ENCODE data around the gene OLFM2. TPM values are rescaled to one million over a fixed set of nuclear protein-coding genes. Genes with fewer than 3 reads are reported as not detected.

The OLFM2 gene
- total and polyA plus RNA-seq, 9 donors: 3.9 to 19.3 (median 13.0) TPM

DNA sequence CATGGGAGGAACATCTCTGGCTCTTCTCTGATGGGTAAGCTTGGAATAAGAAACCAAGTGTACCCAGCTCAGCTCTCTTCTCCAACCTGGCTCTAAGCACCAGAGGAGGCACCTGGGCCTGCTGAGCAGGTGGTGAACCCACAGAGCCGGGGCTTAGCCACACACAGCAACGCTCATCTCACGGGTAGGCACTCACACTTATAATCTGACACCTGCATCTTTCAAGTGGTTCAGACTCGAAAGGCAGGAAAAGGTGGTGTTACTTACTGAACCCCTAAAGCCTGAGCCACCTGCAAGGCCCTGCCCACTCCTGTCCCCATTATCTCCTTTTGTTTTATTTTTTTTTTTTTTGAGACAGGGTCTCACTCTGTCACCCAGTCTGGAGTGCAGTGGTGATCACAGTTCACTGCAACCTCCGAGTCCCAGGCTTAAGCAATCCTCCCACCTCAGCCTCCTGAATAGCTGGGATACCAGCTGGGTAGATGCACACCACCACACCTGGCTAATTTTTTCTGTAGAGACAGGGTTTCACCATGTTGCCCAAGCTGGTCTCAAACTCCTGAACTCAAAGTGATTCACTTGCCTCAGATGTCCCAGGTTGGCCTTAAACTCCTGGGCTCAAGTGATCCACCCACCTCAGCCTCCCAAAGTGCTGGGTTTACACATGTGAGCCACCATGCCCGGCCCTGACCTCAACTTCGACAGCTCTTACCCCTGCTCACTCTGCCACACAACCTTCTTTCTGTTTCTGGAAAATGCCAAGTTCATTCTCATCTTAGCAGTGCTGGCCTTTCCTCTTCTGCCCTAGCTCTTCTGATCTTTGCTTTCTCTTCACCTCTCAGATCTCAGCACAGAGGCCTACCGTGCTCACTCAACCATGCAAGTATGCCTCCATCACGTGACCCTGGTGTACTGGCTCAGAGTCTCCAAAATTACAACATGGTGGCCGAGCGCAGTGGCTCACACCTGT lies 127.2 kb downstream of the OLFM2 start:
- no peak overlapping the region for H3K27ac ChIP-seq
- intact Hi-C loops (cut with DNase I): loop anchor here in 1 of 4 donors (10.0 kb wide), 1 partner anchor 604 kb away; no protein-coding TSS in a partner anchor
- DNase-seq: no peak
- no peaks in the 10 kb centered on the region for H3K36me3 ChIP-seq
- no peaks in the 10 kb centered on the region for H3K9me3 ChIP-seq
- WGBS, 3 donors: 88 to 90% (median 89%) methylated on average over 11 of the region's 11 CpGs
- no peak for TF ChIP-seq POLR2A (IDR thresholded peaks at IDR 0.05)
- TF ChIP-seq, protein P1, sequence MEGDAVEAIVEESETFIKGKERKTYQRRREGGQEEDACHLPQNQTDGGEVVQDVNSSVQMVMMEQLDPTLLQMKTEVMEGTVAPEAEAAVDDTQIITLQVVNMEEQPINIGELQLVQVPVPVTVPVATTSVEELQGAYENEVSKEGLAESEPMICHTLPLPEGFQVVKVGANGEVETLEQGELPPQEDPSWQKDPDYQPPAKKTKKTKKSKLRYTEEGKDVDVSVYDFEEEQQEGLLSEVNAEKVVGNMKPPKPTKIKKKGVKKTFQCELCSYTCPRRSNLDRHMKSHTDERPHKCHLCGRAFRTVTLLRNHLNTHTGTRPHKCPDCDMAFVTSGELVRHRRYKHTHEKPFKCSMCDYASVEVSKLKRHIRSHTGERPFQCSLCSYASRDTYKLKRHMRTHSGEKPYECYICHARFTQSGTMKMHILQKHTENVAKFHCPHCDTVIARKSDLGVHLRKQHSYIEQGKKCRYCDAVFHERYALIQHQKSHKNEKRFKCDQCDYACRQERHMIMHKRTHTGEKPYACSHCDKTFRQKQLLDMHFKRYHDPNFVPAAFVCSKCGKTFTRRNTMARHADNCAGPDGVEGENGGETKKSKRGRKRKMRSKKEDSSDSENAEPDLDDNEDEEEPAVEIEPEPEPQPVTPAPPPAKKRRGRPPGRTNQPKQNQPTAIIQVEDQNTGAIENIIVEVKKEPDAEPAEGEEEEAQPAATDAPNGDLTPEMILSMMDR (IDR thresholded peaks at IDR 0.05): no peak
- TF ChIP-seq EP300 (IDR thresholded peaks at IDR 0.05): no peak
- H3K4me3 ChIP-seq: no peak overlapping the region
- H3K4me1 ChIP-seq (ENCODE audit: insufficient read depth): no peaks in the 10 kb centered on the region
- H3K27me3 ChIP-seq: no peaks in the 10 kb centered on the region

DNA sequence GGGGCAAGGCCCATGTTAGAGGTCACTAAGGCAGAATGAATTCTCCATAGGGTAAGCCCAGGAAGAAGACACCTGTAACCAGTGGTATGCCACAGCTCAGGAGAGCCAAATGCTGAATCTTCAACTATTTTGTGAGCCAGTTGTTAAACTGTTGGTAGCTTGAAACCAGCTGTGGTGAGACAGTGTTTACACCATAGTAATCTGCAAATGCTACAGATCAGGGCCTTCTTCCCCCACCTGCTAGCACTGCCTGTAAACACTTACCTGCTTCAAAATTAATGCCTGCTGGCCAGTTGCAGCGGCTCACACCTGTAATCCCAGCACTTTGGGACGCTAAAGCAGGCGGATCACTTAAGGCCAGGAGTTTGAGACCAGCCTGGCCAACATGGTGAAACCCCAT lies 129.5 kb downstream of the OLFM2 start:
- no peaks in the 10 kb centered on the region for H3K36me3 ChIP-seq
- TF ChIP-seq EP300 (IDR thresholded peaks at IDR 0.05): no peak
- no peak for TF ChIP-seq POLR2A (IDR thresholded peaks at IDR 0.05)
- TF ChIP-seq, protein P1 (IDR thresholded peaks at IDR 0.05): no peak
- intact Hi-C loops (cut with DNase I): loop anchor here in 1 of 4 donors (10.0 kb wide), 1 partner anchor 602 kb away; no protein-coding TSS in a partner anchor
- H3K4me3 ChIP-seq: no peak overlapping the region
- no peaks in the 10 kb centered on the region for H3K27me3 ChIP-seq
- 87 to 90% (median 89%) methylated on average over 3 of the region's 3 CpGs for WGBS, 3 donors
- no peak overlapping the region for H3K27ac ChIP-seq
- H3K4me1 ChIP-seq (ENCODE audit: insufficient read depth): no peaks in the 10 kb centered on the region
- no peak for DNase-seq
- H3K9me3 ChIP-seq: no peaks in the 10 kb centered on the region

Small RNA genes within 50 kb of the gene (small RNA-seq; reads per million reads assigned to genes)
- gene RF00156: not detected

Other genes with a start within 250 kb of the OLFM2 start
- 10 to 100 TPM; 12.6 to 31.0 (median 21.0) TPM for gene ZNF846, start 167.8 kb downstream of the OLFM2 start, total RNA-seq
- gene ZNF846, start 167.8 kb downstream of the OLFM2 start, polyA plus RNA-seq: 10 to 100 TPM; 10.6 to 20.3 TPM
- gene FBXL12, start 117.4 kb downstream of the OLFM2 start, total RNA-seq: 10 to 100 TPM; 22.3 to 34.4 (median 27.7) TPM
- gene FBXL12, start 117.4 kb downstream of the OLFM2 start, polyA plus RNA-seq: 10 to 100 TPM; 18.3 to 24.0 TPM
- 100 to 1,000 TPM; 217 to 412 (median 255) TPM for gene UBL5, start 108.6 kb downstream of the OLFM2 start, total RNA-seq
- gene UBL5, start 108.6 kb downstream of the OLFM2 start, polyA plus RNA-seq: 100 to 1,000 TPM; 315 to 492 TPM
- 10 to 100 TPM; 49.2 to 70.9 (median 61.0) TPM for gene PIN1, start 101.2 kb downstream of the OLFM2 start, total RNA-seq
- 10 to 100 TPM in 1 of 2 donors, 1 to 10 TPM in 1; 6.3 to 94.2 TPM for gene PIN1, start 101.2 kb downstream of the OLFM2 start, polyA plus RNA-seq
- gene COL5A3, start 74.0 kb upstream of the OLFM2 start, total RNA-seq: 1 to 10 TPM; 1.7 to 9.0 (median 4.4) TPM
- 1 to 10 TPM; 1.5 to 6.7 TPM for gene COL5A3, start 74.0 kb upstream of the OLFM2 start, polyA plus RNA-seq
- gene RDH8, start 77.0 kb upstream of the OLFM2 start, total RNA-seq: not detected
- not detected for gene RDH8, start 77.0 kb upstream of the OLFM2 start, polyA plus RNA-seq
- gene SHFL, start 149.8 kb upstream of the OLFM2 start, total RNA-seq: 10 to 100 TPM; 34.0 to 49.5 (median 40.2) TPM
- 10 to 100 TPM; 39.0 to 42.1 TPM for gene SHFL, start 149.8 kb upstream of the OLFM2 start, polyA plus RNA-seq
- gene ANGPTL6, start 166.2 kb upstream of the OLFM2 start, total RNA-seq: under 1 TPM in 6 of 7 donors, not detected in 1; 0.15 to 0.80 (median 0.38) TPM
- gene ANGPTL6, start 166.2 kb upstream of the OLFM2 start, polyA plus RNA-seq: 1 to 10 TPM in 1 of 2 donors, under 1 TPM in 1; 0.10 to 1.4 TPM
- gene PPAN, start 169.8 kb upstream of the OLFM2 start, total RNA-seq: 10 to 100 TPM; 21.0 to 58.3 (median 44.4) TPM
- gene PPAN, start 169.8 kb upstream of the OLFM2 start, polyA plus RNA-seq: 10 to 100 TPM in 1 of 2 donors, 1 to 10 TPM in 1; 6.2 to 33.3 TPM
- gene P2RY11, start 175.2 kb upstream of the OLFM2 start, total RNA-seq: 10 to 100 TPM in 5 of 7 donors, 1 to 10 TPM in 2; 5.5 to 18.5 (median 14.4) TPM
- gene P2RY11, start 175.2 kb upstream of the OLFM2 start, polyA plus RNA-seq: 1 to 10 TPM; 2.1 to 8.7 TPM
- 100 to 1,000 TPM; 284 to 375 (median 298) TPM for gene EIF3G, start 183.4 kb upstream of the OLFM2 start, total RNA-seq
- 100 to 1,000 TPM; 293 to 311 TPM for gene EIF3G, start 183.4 kb upstream of the OLFM2 start, polyA plus RNA-seq

All from ovary (tissue), 9 donors.